Amniotic epithelial cell (primary cell): Measurements from ENCODE around the gene NF2.
"Not testable (repeated sequence)": the region's sequence is repeated elsewhere in the genome, so short reads cannot be mapped to it uniquely, and the experiment has no call there.

Experiments
- DNase-seq: peaks from one replicate; pipeline ENCODE4 v3.0.0-alpha.2; 2010; ENCODE audit warnings: low read depth

The NF2 gene

GRCh38 chr22:29596408-29596807, 7.0 kb upstream of the NF2 start:
- no peak for DNase-seq

GRCh38 chr22:29597871-29598683, 5.4 kb upstream of the NF2 start:
- DNase-seq: not testable (repeated sequence)

GRCh38 chr22:29598684-29599020, 4.8 kb upstream of the NF2 start:
- no peak for DNase-seq

GRCh38 chr22:29604076-29604360, 585 bp downstream of the NF2 start:
- no peak for DNase-seq

- DNase-seq: no peak
Observed at GRCh38 chr22:29605527-29605850, 2.1 kb downstream of the NF2 start.

GRCh38 chr22:29606320-29606719, 2.9 kb downstream of the NF2 start:
- no peak for DNase-seq

GRCh38 chr22:29607426-29607825, 4.0 kb downstream of the NF2 start:
- DNase-seq: no peak

- no peak for DNase-seq
Observed at GRCh38 chr22:29609139-29609538, 5.7 kb downstream of the NF2 start.

GRCh38 chr22:29610780-29611179, 7.3 kb downstream of the NF2 start:
- DNase-seq: no peak

- no peak for DNase-seq
Observed at GRCh38 chr22:29615705-29616327, 12.4 kb downstream of the NF2 start.

- peak; percentile 77 for DNase-seq
Observed at GRCh38 chr22:29617922-29618629, 14.6 kb downstream of the NF2 start.

GRCh38 chr22:29621761-29622526, 18.5 kb downstream of the NF2 start:
- peak; percentile 94 for DNase-seq

GRCh38 chr22:29623059-29623458, 19.6 kb downstream of the NF2 start:
- no peak for DNase-seq

- no peak for DNase-seq
Observed at GRCh38 chr22:29623553-29624169, 20.2 kb downstream of the NF2 start.

- peak; percentile 69 for DNase-seq
Observed at GRCh38 chr22:29625090-29625825, 21.8 kb downstream of the NF2 start.

GRCh38 chr22:29626497-29627195, 23.2 kb downstream of the NF2 start:
- DNase-seq: peak; percentile 86

GRCh38 chr22:29627196-29627535, 23.7 kb downstream of the NF2 start:
- DNase-seq: no peak

- DNase-seq: no peak
Observed at GRCh38 chr22:29628996-29629902, 25.8 kb downstream of the NF2 start.

- DNase-seq: no peak
Observed at GRCh38 chr22:29629903-29630516, 26.6 kb downstream of the NF2 start.

- no peak for DNase-seq
Observed at GRCh38 chr22:29630987-29631386, 27.6 kb downstream of the NF2 start.
